Astrocyte (in vitro differentiated cells and primary cell): ENCODE results near the gene SLC36A2. TPM values are rescaled to one million over a fixed set of nuclear protein-coding genes. Genes with fewer than 3 reads are reported as not detected.

ENCODE experiments used
- DNase-seq: peaks from one replicate; pipeline ENCODE4 v3.0.0-alpha.2; 2010; ENCODE audit warnings: low read depth
- FAIRE-seq: peaks from 2 replicates; lab custom pipeline; 2011; peaks lifted over from hg19 to GRCh38; lab: Jason Lieb, UNC
- H2AFZ ChIP-seq: 2 replicates; pipeline ENCODE4 v1.6.0; 2012; ENCODE audit warnings: low read depth, low read length, inconsistent platforms
- H3K27ac ChIP-seq: 2 replicates; pipeline ENCODE4 v1.5.1; 2011; ENCODE audit warnings: low read depth, low read length, inconsistent platforms
- H3K27me3 ChIP-seq: 2 replicates; pipeline ENCODE4 v1.6.0; 2011; ENCODE audit warnings: low read length, inconsistent platforms; ENCODE audit not compliant: insufficient read depth
- H3K36me3 ChIP-seq: 2 replicates; pipeline ENCODE4 v1.5.1; 2011; ENCODE audit warnings: low read length, inconsistent platforms; ENCODE audit not compliant: insufficient read depth
- H3K4me1 ChIP-seq: 2 replicates; pipeline ENCODE4 v1.5.1; 2011; ENCODE audit warnings: low read length, inconsistent platforms; ENCODE audit not compliant: insufficient read depth
- H3K4me2 ChIP-seq: 2 replicates; pipeline ENCODE4 v1.6.0; 2012; ENCODE audit warnings: low read length, inconsistent platforms
- H3K4me3 ChIP-seq: 2 replicates; pipeline ENCODE4 v1.5.1; 2011; ENCODE audit warnings: low read depth, mild to moderate bottlenecking, low read length, inconsistent platforms; ENCODE audit not compliant: insufficient read depth
- H3K79me2 ChIP-seq: 2 replicates; pipeline ENCODE4 v1.6.0; 2012; ENCODE audit warnings: mild to moderate bottlenecking, low read length, inconsistent platforms; ENCODE audit not compliant: insufficient read depth
- H3K9ac ChIP-seq: 2 replicates; pipeline ENCODE4 v1.6.0; 2012; ENCODE audit warnings: mild to moderate bottlenecking, low read length, inconsistent platforms
- H3K9me3 ChIP-seq: 2 replicates; pipeline ENCODE4 v1.5.1; 2012; ENCODE audit warnings: low read depth, mild to moderate bottlenecking, low read length, inconsistent platforms; ENCODE audit not compliant: insufficient read depth
- H4K20me1 ChIP-seq: 2 replicates; pipeline ENCODE4 v1.6.0; 2012; ENCODE audit warnings: low read length, inconsistent platforms; ENCODE audit not compliant: insufficient read depth
- H3K27ac Mint-ChIP-seq: one replicate; pipeline ENCODE4 v1.8.0; 2021; ENCODE audit warnings: mild to moderate bottlenecking, mixed read lengths; ENCODE audit not compliant: unreplicated experiment
- H3K27me3 Mint-ChIP-seq: one replicate; pipeline ENCODE4 v1.8.0; 2021; ENCODE audit warnings: low read depth, mixed read lengths; ENCODE audit not compliant: unreplicated experiment
- H3K36me3 Mint-ChIP-seq: one replicate; pipeline ENCODE4 v1.8.0; 2021; ENCODE audit warnings: low read depth, mixed read lengths; ENCODE audit not compliant: unreplicated experiment
- H3K4me1 Mint-ChIP-seq: one replicate; pipeline ENCODE4 v1.8.0; 2021; ENCODE audit warnings: low read depth, mixed read lengths; ENCODE audit not compliant: unreplicated experiment
- H3K4me3 Mint-ChIP-seq: one replicate; pipeline ENCODE4 v1.8.0; 2021; ENCODE audit warnings: mild to moderate bottlenecking, moderate library complexity, mixed read lengths; ENCODE audit not compliant: unreplicated experiment
- H3K9me3 Mint-ChIP-seq: one replicate; pipeline ENCODE4 v1.8.0; 2021; ENCODE audit warnings: mild to moderate bottlenecking, mixed read lengths; ENCODE audit not compliant: unreplicated experiment
- EZH2 ChIP-seq: IDR thresholded peaks from 2 replicates; pipeline ENCODE4 v1.6.1; 2012; ENCODE audit warnings: mild to moderate bottlenecking, low read length, inconsistent platforms; ENCODE audit not compliant: insufficient read depth
- total RNA-seq: library from RNA; stranded (reverse); gene quantifications from 2 replicates; pipeline ENCODE4 v1.2.1, GENCODE V29; 2021
- TF ChIP-seq, protein P1 (sequence below): IDR thresholded peaks from 2 replicates; pipeline ENCODE4 v1.5.1; 2011; ENCODE audit warnings: low read depth, mild to moderate bottlenecking, inconsistent platforms, low read length, moderate library complexity; ENCODE audit not compliant: insufficient read depth

SLC36A2 gene
- total RNA-seq, 1 donor from 2014 or later, result not detected

DNA sequence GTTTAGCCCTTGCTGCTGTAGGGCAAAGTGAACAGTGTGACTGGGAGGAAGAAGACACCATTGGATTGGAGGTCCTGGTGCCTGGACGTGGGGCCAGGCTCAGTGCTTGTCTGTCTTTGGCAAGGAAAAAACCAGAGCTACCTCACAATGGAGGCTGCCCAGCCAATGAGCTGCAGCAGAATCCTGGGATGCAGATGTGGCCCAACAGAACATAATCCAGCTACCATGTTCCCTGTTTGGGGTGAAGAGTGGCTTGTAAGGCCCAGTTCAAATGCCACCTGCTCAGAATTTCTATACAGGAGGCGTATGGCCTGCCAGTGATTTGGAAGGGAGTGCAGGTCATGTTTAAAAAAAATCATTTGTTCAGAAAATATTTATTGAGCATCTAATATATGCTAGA, 43.7 kb downstream of the SLC36A2 start, which contains the start of gene SLC36A3:
Gene SLC36A3 (minus strand): TSS at position 101 of the 400 bp plus-strand sequence. CDS start 412 bp downstream, outside the sequence.
- H3K27me3 ChIP-seq, result peaks cover 2% of the 10 kb centered on the region
- H3K27me3 Mint-ChIP-seq, result peaks cover 13% of the 10 kb centered on the region
- H3K27ac Mint-ChIP-seq, result no peak within 1 kb of the TSS
- no peak for DNase-seq
- H3K9me3 Mint-ChIP-seq, result peaks cover 1% of the 10 kb centered on the region
- H3K4me1 ChIP-seq, result no peaks in the 10 kb centered on the region
- FAIRE-seq, result no peak
- no peak within 1 kb of the TSS for H3K4me2 ChIP-seq
- H3K4me3 ChIP-seq, result no peak within 1 kb of the TSS
- H3K79me2 ChIP-seq, result no peaks in the 10 kb centered on the region
- no peak within 1 kb of the TSS for H3K4me3 Mint-ChIP-seq
- H2AFZ ChIP-seq, result no peak within 1 kb of the TSS
- H3K27ac ChIP-seq, result no peak within 1 kb of the TSS
- TF ChIP-seq, protein P1, sequence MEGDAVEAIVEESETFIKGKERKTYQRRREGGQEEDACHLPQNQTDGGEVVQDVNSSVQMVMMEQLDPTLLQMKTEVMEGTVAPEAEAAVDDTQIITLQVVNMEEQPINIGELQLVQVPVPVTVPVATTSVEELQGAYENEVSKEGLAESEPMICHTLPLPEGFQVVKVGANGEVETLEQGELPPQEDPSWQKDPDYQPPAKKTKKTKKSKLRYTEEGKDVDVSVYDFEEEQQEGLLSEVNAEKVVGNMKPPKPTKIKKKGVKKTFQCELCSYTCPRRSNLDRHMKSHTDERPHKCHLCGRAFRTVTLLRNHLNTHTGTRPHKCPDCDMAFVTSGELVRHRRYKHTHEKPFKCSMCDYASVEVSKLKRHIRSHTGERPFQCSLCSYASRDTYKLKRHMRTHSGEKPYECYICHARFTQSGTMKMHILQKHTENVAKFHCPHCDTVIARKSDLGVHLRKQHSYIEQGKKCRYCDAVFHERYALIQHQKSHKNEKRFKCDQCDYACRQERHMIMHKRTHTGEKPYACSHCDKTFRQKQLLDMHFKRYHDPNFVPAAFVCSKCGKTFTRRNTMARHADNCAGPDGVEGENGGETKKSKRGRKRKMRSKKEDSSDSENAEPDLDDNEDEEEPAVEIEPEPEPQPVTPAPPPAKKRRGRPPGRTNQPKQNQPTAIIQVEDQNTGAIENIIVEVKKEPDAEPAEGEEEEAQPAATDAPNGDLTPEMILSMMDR, result no peak
- TF ChIP-seq EZH2, result no peak
- H4K20me1 ChIP-seq, result no peaks in the 10 kb centered on the region
- H3K9ac ChIP-seq, result no peak within 1 kb of the TSS
- H3K36me3 ChIP-seq, result no peaks in the 10 kb centered on the region
- no peaks in the 10 kb centered on the region for H3K4me1 Mint-ChIP-seq
- H3K9me3 ChIP-seq, result no peaks in the 10 kb centered on the region
- no peaks in the 10 kb centered on the region for H3K36me3 Mint-ChIP-seq

DNA sequence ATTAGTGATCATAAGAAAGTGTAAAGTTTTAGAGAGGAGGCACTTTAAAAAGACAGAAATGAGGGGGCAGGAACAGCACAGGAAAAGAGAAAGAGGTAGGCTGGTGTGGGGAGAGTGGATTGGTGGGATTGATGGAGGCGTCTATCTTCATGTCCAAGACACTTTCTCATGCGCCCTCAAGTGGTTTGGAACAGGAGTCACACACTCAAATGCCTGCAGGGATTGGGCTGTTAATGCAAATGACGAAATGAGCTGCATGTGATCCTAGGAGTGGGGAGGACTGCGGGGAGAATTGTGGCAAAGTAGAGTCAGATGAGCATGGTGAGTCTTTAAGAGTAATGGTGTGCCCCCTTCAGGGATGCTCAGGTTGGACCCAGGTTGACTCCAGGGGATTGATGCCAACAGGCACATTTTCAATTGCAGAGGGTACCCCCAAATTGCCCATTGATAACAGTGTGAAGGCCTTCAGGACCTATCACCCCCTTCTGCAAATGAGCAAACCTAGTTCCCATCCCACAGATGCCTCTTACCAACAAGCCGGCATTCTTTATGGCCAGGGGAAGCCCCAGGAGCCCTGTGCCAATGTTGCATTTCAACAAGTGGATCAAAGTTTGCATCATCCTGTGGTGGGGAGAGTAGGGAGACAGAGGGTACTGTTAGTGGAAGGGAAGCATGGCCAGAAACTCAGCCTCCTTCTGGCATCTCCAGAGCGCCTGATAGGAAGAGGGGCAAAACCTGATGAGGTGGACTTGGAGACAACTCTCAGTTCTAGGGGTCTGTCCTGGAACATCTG, 49.1 kb downstream of the SLC36A2 start:
- Histone ChIP-seq H3K79me2 (no peaks in the 10 kb centered on the region), H2AFZ (no peak overlapping the region), H3K27ac (no peak overlapping the region), H3K4me2 (no peak overlapping the region), H3K9ac (no peak overlapping the region), H3K9me3 (no peaks in the 10 kb centered on the region), H3K36me3 (no peaks in the 10 kb centered on the region), H4K20me1 (no peaks in the 10 kb centered on the region), H3K4me1 (no peaks in the 10 kb centered on the region), H3K4me3 (no peak overlapping the region), H3K27me3 (peaks cover 7% of the 10 kb centered on the region)
- FAIRE-seq, result no peak
- TF ChIP-seq, protein P1, result peak; percentile 19
- TF ChIP-seq EZH2, result no peak
- no peaks in the 10 kb centered on the region for H3K36me3 Mint-ChIP-seq
- no peak for DNase-seq
- H3K27me3 Mint-ChIP-seq, result peaks cover 16% of the 10 kb centered on the region
- no peak overlapping the region for H3K27ac Mint-ChIP-seq
- H3K9me3 Mint-ChIP-seq, result peaks cover 2% of the 10 kb centered on the region
- no peak overlapping the region for H3K4me3 Mint-ChIP-seq
- H3K4me1 Mint-ChIP-seq, result peaks cover 2% of the 10 kb centered on the region

DNA sequence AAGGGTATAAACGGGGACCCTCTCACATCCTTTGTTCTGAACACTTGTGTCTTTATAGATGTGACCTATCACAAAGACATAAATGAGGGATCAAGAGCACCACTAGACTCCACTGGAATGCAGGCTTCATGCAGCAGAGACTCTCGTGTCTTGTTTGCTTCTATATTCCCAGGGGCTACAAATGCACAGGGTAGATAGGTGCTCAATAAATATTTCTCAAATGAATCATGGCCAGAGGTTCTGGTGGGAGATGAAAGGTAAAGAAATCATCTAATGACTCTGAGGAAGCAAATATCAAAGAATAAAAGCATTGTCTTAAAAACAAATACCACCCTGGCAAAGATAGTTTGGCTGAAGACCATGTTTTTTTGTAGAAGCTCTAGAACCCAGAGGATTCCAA, 50.4 kb downstream of the SLC36A2 start:
- DNase-seq (no peak), FAIRE-seq (no peak)
- no peaks in the 10 kb centered on the region for H3K9me3 ChIP-seq
- no peak overlapping the region for H3K4me2 ChIP-seq
- no peaks in the 10 kb centered on the region for H3K79me2 ChIP-seq
- H3K27ac Mint-ChIP-seq, result no peak overlapping the region
- no peak for TF ChIP-seq EZH2
- TF ChIP-seq, protein P1, result no peak
- H3K4me3 ChIP-seq, result no peak overlapping the region
- H3K9ac ChIP-seq, result no peak overlapping the region
- no peaks in the 10 kb centered on the region for H3K4me1 ChIP-seq
- H3K27me3 ChIP-seq, result peaks cover 7% of the 10 kb centered on the region
- no peaks in the 10 kb centered on the region for H3K36me3 ChIP-seq
- H3K27me3 Mint-ChIP-seq, result peaks cover 12% of the 10 kb centered on the region
- H3K27ac ChIP-seq, result no peak overlapping the region
- no peak overlapping the region for H2AFZ ChIP-seq
- H3K36me3 Mint-ChIP-seq, result no peaks in the 10 kb centered on the region
- no peak overlapping the region for H3K4me3 Mint-ChIP-seq
- H3K9me3 Mint-ChIP-seq, result peaks cover 2% of the 10 kb centered on the region
- no peaks in the 10 kb centered on the region for H4K20me1 ChIP-seq
- peaks cover 2% of the 10 kb centered on the region for H3K4me1 Mint-ChIP-seq
